ENCODE results near the gene S100A2. TPM values are rescaled to one million over a fixed set of nuclear protein-coding genes. Genes with fewer than 3 reads are reported as not detected.

S100A2 gene
- total and polyA plus RNA-seq, 2 of the 8 experiments (the other 6 are each of a cell fraction or from before 2014, with no cell fraction given): 0.86 TPM; not detected in 1

- TF ChIP-seq CHD7 (IDR thresholded peaks at IDR 0.05; ENCODE audit: insufficient replicate concordance, low read length) (no peak), GABPA (IDR thresholded peaks at IDR 0.05; ENCODE audit: borderline replicate concordance, insufficient read depth, low read length) (no peak), POLR2AphosphoS5 (IDR thresholded peaks at IDR 0.05; ENCODE audit: low read depth, low read length) (no peak), BACH1 (IDR thresholded peaks at IDR 0.05; ENCODE audit: low read length) (no peak), SIN3A (conservative IDR thresholded peaks at IDR 0.05 in 1 of 2, IDR thresholded peaks at IDR 0.05 in 1 of 2; ENCODE audit: low read depth in 1 of 2, low read length in 2 of 2) (no peak), TAF1 (IDR thresholded peaks at IDR 0.05; ENCODE audit: low read depth, low read length) (no peak), EZH2 (IDR thresholded peaks at IDR 0.05; ENCODE audit: low read depth, low read length, severe bottlenecking) (peak; percentile 26), ATF2 (IDR thresholded peaks at IDR 0.05; ENCODE audit: low read length) (no peak), MAFK (IDR thresholded peaks at IDR 0.05; ENCODE audit: low read depth, low read length) (no peak)
Measured at GRCh38 chr1:153536012-153536670, 29.5 kb downstream of the S100A2 start (continued).
